Kidney epithelial cell (primary cell): ENCODE results near the gene KRTAP10-12. TPM values are rescaled to one million over a fixed set of nuclear protein-coding genes. Genes with fewer than 3 reads are reported as not detected.

Experiments used
- DNase-seq: peaks from one replicate; pipeline ENCODE4 v3.0.0-alpha.2; 2010; ENCODE audit warnings: low read depth
- H3K27me3 ChIP-seq: 2 replicates; pipeline ENCODE4 v1.6.0; 2011; ENCODE audit warnings: low read length; ENCODE audit not compliant: control insufficient read depth, insufficient read depth
- H3K36me3 ChIP-seq: 2 replicates; pipeline ENCODE4 v1.5.1; 2011; ENCODE audit warnings: low read length; ENCODE audit not compliant: control insufficient read depth, insufficient read depth
- H3K4me3 ChIP-seq: 2 replicates; pipeline ENCODE4 v1.5.1; 2011; ENCODE audit warnings: low read depth, mild to moderate bottlenecking, control low read depth, low read length
- CTCF ChIP-seq: IDR thresholded peaks from 2 replicates; pipeline ENCODE4 v1.5.1; 2011; ENCODE audit warnings: mild to moderate bottlenecking, moderate library complexity, low read length, control low read depth, inconsistent platforms; ENCODE audit not compliant: insufficient read depth, poor library complexity, severe bottlenecking
- total RNA-seq: library from RNA; depleted of rRNA; stranded (reverse); fragments of >200 nt; gene quantifications from 2 replicates; pipeline ENCODE4 v1.2.3, GENCODE V29; 2015

The KRTAP10-12 gene
- total RNA-seq, 1 donor from 2014 or later = not detected

DNA sequence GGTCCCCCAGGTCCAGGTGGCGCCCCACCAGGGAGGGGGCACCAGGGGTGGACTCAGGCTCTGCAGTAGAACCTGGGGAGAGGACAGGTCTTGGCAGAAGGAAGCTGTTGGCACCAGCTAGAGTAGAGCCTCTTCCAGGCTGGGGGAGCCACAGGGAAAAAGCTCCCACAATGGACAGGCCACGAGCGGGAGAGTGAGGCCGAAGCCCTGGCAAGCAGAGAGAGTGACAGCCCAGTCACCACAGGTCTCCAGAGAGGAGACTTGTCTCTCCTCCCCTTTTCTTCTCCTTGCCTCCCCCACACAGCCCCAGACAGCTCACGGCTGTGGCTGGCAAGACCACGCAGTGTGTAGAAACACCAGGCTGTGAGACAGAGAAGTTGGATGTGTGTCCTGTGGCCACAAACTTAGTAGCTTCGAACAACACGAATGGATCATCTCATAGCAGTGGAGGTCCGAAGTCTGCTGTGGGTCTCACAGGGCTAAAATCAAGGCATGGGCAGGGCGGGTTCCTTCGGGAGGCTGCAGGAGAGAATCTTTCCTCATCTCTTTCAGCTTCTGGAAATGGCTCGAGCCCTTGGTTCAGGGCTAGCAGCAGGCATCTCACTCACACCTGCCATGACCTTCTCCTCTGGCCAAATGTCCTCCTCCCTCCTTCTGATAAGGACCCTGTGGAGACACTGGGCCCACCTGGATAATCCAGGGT, 45.8 kb upstream of the KRTAP10-12 start:
- no peak for TF ChIP-seq CTCF
- DNase-seq = no peak
- Histone ChIP-seq H3K4me3 (no peak overlapping the region), H3K27me3 (no peaks in the 10 kb centered on the region), H3K36me3 (no peaks in the 10 kb centered on the region)

DNA sequence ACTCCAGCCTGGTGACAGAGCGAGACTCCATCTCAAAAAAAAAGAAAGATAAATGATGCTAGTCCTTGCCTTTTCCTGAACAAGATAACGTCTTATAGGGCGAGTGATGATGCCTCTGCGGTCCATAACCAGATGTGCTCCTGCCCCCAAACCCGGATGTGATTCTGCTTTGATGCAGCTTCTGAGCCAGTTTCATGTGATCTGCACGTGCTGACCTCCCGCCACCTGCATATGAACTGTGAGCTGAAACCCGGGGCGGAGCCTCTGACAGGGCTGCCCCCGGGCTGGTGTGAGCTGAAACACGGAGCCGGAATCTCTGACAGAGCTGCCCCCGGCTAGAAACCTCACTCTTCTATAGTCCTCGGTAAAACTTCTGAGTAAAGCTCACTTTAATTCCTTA, 43.8 kb upstream of the KRTAP10-12 start:
- Histone ChIP-seq H3K4me3 (no peak overlapping the region), H3K36me3 (no peaks in the 10 kb centered on the region), H3K27me3 (no peaks in the 10 kb centered on the region)
- TF ChIP-seq CTCF = no peak
- no peak for DNase-seq

DNA sequence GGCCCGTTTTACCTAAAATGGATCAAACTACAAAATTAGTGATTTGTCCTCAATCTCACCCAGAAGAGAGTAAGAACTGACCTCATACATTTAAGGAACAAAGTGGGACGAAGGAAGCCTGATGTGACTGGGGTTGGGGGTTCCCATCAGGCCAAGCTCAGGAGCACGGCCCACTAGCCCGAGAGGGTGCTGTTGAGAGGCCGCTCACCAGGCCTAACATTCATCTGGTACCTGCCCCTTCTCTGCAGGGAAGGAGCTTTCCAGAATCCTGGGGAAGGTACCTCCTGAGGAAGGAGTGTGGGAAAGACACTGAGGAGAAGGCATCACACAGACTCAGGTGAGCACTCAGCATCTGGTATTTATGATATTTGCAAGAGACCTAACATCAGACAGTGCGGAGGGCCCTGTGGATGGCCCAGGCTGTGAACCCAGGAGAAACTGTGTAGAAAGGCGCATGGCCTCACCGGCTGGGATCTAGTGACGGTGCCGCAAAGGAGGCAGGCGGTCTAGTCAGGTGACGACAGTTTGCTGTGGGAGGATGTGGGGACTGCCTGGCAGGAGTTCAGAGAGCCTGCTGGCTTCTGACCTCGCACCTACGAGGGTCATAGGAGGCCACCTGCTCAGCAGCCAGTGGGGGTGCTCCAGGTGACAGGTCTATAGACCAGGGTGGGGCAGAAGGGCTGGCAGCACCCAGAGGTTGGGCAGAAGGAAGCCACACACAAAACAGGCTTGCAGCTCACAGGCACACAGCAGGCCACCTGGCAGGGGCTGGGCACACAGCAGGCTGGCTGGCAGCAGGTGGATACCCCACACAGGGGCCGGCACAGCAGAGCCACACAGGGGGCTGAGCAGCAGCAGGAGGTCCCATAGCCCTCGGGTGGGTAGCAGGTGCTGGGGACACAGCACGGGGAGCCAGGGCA, 43.1 kb upstream of the KRTAP10-12 start:
- H3K27me3 ChIP-seq = no peaks in the 10 kb centered on the region
- H3K4me3 ChIP-seq = no peak overlapping the region
- TF ChIP-seq CTCF = no peak
- H3K36me3 ChIP-seq = no peaks in the 10 kb centered on the region
- DNase-seq = no peak

- no peaks in the 10 kb centered on the region for H3K36me3 ChIP-seq
- no peak within 1 kb of the TSS for H3K4me3 ChIP-seq
- DNase-seq = no peak
- no peaks in the 10 kb centered on the region for H3K27me3 ChIP-seq
- TF ChIP-seq CTCF = no peak
These were observed 42.3 kb upstream of the KRTAP10-12 start, which contains the start of gene KRTAP12-4 for GRCh38 chr21:44654576-44655175. TSS of gene KRTAP12-4 (minus strand) at chr21:44654659. CDS start at chr21:44654614, 45 bp downstream.

DNA sequence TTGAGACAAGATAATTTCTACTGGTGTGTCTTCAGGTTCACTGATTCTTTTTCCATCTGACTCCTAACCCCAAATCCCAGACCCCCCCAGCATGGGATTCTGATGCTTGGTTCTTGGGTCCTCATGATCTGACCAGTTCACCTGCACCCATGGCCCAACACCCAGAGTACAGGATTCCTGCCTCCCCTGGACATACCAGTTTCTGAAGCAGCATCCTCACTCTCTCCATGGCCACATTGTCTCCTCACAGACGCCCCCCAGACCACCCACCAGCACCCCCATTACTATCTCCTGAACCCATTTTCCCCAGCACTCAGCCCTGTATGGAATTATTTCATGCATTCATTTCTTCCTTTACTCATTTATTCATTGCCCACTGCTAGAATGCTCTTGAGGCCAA, 40.1 kb upstream of the KRTAP10-12 start:
- DNase-seq = no peak
- no peak for TF ChIP-seq CTCF
- Histone ChIP-seq H3K36me3 (no peaks in the 10 kb centered on the region), H3K4me3 (no peak overlapping the region), H3K27me3 (no peaks in the 10 kb centered on the region)
